GM19395 (cell line): ENCODE measurements around the gene ATXN1L.
A peak's percentile ranks its signal among the peaks of the same experiment; 100 is the strongest.
"Not testable (repeated sequence)": the region's sequence is repeated elsewhere in the genome, so short reads cannot be mapped to it uniquely, and the experiment has no call there.

ENCODE experiments used
- ATAC-seq: cut with Tn5 transposase; IDR thresholded peaks from one replicate; pipeline ENCODE4 v1.9.1; 2021; ENCODE audit warnings: mild to moderate bottlenecking, moderate library complexity; ENCODE audit not compliant: unreplicated experiment

ATXN1L gene

GRCh38 chr16:71845639-71846430, at the start of gene ATXN1L:
TSS of gene ATXN1L (plus strand) at chr16:71845976. CDS start at chr16:71849741, 3,765 bp downstream.
- ATAC-seq = peak; percentile 74

- ATAC-seq = no peak
These were observed 49.2 kb upstream of the ATXN1L start for GRCh38 chr16:71796501-71797097.

GRCh38 chr16:71803305-71803690, 42.5 kb upstream of the ATXN1L start:
- ATAC-seq = no peak

- peak; percentile 45 for ATAC-seq
These were observed 37.7 kb upstream of the ATXN1L start for GRCh38 chr16:71807905-71808592.

- ATAC-seq = peak; percentile 78
These were observed 37.0 kb upstream of the ATXN1L start, which contains the start of gene AP1G1 for GRCh38 chr16:71808593-71809459. TSS of gene AP1G1 (minus strand) at chr16:71808834. CDS start at chr16:71789479, 19,355 bp downstream.

- not testable (repeated sequence) for ATAC-seq
These were observed 35.6 kb upstream of the ATXN1L start for GRCh38 chr16:71810155-71810530.

- no peak for ATAC-seq
These were observed 34.4 kb upstream of the ATXN1L start for GRCh38 chr16:71811261-71811803.

- ATAC-seq = peak; percentile 21
These were observed 28.6 kb upstream of the ATXN1L start for GRCh38 chr16:71817155-71817500.

GRCh38 chr16:71826533-71827017, 19.2 kb upstream of the ATXN1L start:
- ATAC-seq = no peak

- ATAC-seq = no peak
These were observed 15.4 kb upstream of the ATXN1L start for GRCh38 chr16:71830359-71830758.

GRCh38 chr16:71831698-71832097, 14.1 kb upstream of the ATXN1L start:
- ATAC-seq = not testable (repeated sequence)

GRCh38 chr16:71832112-71832511, 13.7 kb upstream of the ATXN1L start:
- not testable (repeated sequence) for ATAC-seq

- no peak for ATAC-seq
These were observed 11.5 kb upstream of the ATXN1L start for GRCh38 chr16:71834291-71834690.

GRCh38 chr16:71837150-71837549, 8.6 kb upstream of the ATXN1L start:
- ATAC-seq = no peak

- ATAC-seq = no peak
These were observed 5.7 kb upstream of the ATXN1L start for GRCh38 chr16:71840052-71840451.

- no peak for ATAC-seq
These were observed 2.2 kb upstream of the ATXN1L start for GRCh38 chr16:71843572-71843971.

GRCh38 chr16:71846431-71846830, 655 bp downstream of the ATXN1L start:
- ATAC-seq = no peak

- no peak for ATAC-seq
These were observed 1.3 kb downstream of the ATXN1L start for GRCh38 chr16:71847096-71847495.

- ATAC-seq = no peak
These were observed 2.8 kb downstream of the ATXN1L start for GRCh38 chr16:71848622-71849021.

GRCh38 chr16:71851746-71852145, 6.0 kb downstream of the ATXN1L start:
- no peak for ATAC-seq
